ENCODE results near the gene MAD2L1.

The MAD2L1 gene

GRCh38 chr4:120062663-120063195 is 3.9 kb downstream of the MAD2L1 start:
- no peak overlapping the region for H3K4me3 ChIP-seq (ENCODE audit: low read depth, low read length)

- H3K4me3 ChIP-seq (ENCODE audit: low read depth, low read length), result no peak overlapping the region
Measured at GRCh38 chr4:120059036-120059435, 7.6 kb downstream of the MAD2L1 start.

GRCh38 chr4:120057416-120057815 is 9.2 kb downstream of the MAD2L1 start:
- H3K4me3 ChIP-seq (ENCODE audit: low read depth, low read length), result no peak overlapping the region

- no peak overlapping the region for H3K4me3 ChIP-seq (ENCODE audit: low read depth, low read length)
Measured at GRCh38 chr4:120056246-120056645, 10.4 kb downstream of the MAD2L1 start.

GRCh38 chr4:120055795-120056194 is 10.9 kb downstream of the MAD2L1 start:
- H3K4me3 ChIP-seq (ENCODE audit: low read depth, low read length), result no peak overlapping the region

GRCh38 chr4:120055162-120055561 is 11.5 kb downstream of the MAD2L1 start:
- H3K4me3 ChIP-seq (ENCODE audit: low read depth, low read length), result no peak overlapping the region

- H3K4me3 ChIP-seq (ENCODE audit: low read depth, low read length), result no peak overlapping the region
Measured at GRCh38 chr4:120053911-120054310, 12.7 kb downstream of the MAD2L1 start.

- no peak overlapping the region for H3K4me3 ChIP-seq (ENCODE audit: low read depth, low read length)
Measured at GRCh38 chr4:120052856-120053255, 13.8 kb downstream of the MAD2L1 start.

- H3K4me3 ChIP-seq (ENCODE audit: low read depth, low read length), result no peak overlapping the region
Measured at GRCh38 chr4:120051253-120051652, 15.4 kb downstream of the MAD2L1 start.

- H3K4me3 ChIP-seq (ENCODE audit: low read depth, low read length), result no peak overlapping the region
Measured at GRCh38 chr4:120049732-120050494, 16.7 kb downstream of the MAD2L1 start.

GRCh38 chr4:120043828-120044227 is 22.8 kb downstream of the MAD2L1 start:
- H3K4me3 ChIP-seq (ENCODE audit: low read depth, low read length), result no peak overlapping the region

GRCh38 chr4:120037411-120037810 is 29.2 kb downstream of the MAD2L1 start:
- no peak overlapping the region for H3K4me3 ChIP-seq (ENCODE audit: low read depth, low read length)

- H3K4me3 ChIP-seq (ENCODE audit: low read depth, low read length), result no peak overlapping the region
Measured at GRCh38 chr4:120034913-120035312, 31.7 kb downstream of the MAD2L1 start.

- no peak overlapping the region for H3K4me3 ChIP-seq (ENCODE audit: low read depth, low read length)
Measured at GRCh38 chr4:120026853-120027252, 39.8 kb downstream of the MAD2L1 start.

GRCh38 chr4:120025516-120025915 is 41.1 kb downstream of the MAD2L1 start:
- no peak overlapping the region for H3K4me3 ChIP-seq (ENCODE audit: low read depth, low read length)

GRCh38 chr4:120018786-120019185 is 47.9 kb downstream of the MAD2L1 start:
- no peak overlapping the region for H3K4me3 ChIP-seq (ENCODE audit: low read depth, low read length)

GRCh38 chr4:120017939-120018692 is 48.5 kb downstream of the MAD2L1 start:
- no peak overlapping the region for H3K4me3 ChIP-seq (ENCODE audit: low read depth, low read length)

- H3K4me3 ChIP-seq (ENCODE audit: low read depth, low read length), result no peak overlapping the region
Measured at GRCh38 chr4:120011725-120012124, 54.9 kb downstream of the MAD2L1 start.

- no peak overlapping the region for H3K4me3 ChIP-seq (ENCODE audit: low read depth, low read length)
Measured at GRCh38 chr4:120010646-120011045, 56.0 kb downstream of the MAD2L1 start.

- H3K4me3 ChIP-seq (ENCODE audit: low read depth, low read length), result no peak overlapping the region
Measured at GRCh38 chr4:120009731-120010130, 56.9 kb downstream of the MAD2L1 start.

- no peak overlapping the region for H3K4me3 ChIP-seq (ENCODE audit: low read depth, low read length)
Measured at GRCh38 chr4:120008957-120009356, 57.7 kb downstream of the MAD2L1 start.

GRCh38 chr4:120007896-120008436 is 58.7 kb downstream of the MAD2L1 start:
- no peak overlapping the region for H3K4me3 ChIP-seq (ENCODE audit: low read depth, low read length)

Measured in iPS-11a (cell line).